HuH-7 (cell line): ENCODE results near the gene CPTP.
"Not testable (repeated sequence)": the region's sequence is repeated elsewhere in the genome, so short reads cannot be mapped to it uniquely, and the experiment has no call there.

ENCODE experiments used
- DNase-seq: peaks from one replicate; pipeline ENCODE4 v3.0.0; 2011; ENCODE audit warnings: low spot score

The CPTP gene

DNA sequence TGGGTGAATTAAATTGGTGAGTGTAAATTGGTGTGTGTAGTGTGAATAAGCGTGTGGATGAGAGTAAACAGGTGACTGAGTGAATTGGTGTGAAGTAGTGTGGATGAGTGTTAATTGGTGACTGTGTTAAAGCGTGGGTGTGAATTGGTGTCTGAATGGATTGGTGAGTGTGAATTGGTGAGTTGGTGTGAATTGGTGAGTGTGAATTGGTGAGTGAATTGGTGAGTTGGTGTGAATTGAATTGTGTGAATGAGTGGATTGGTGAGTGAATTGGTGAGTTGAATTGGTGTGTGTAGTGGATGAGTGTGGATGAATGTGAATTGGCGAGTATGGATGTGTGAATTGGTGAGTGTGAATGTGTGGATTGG lies 42.1 kb downstream of the CPTP start:
- DNase-seq, result no peak

DNA sequence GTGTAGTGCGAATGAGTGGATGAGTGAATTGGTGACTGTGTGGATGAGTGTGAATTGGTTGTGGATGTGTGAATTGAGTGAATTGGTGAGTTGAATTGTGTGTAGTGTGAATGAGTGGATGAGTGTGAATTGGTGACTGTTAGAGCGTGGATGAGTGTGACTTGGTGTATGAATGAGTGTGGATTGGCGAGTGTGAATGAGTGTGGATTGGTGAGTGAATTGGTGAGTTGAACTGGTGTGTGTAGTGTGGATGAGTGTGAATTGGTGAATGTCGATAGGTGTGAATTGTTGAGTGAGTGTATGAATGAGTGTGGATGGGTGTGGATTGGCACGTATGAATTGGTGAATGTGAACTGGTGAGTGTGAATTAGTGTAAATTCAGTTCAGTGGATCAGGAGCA lies 42.7 kb downstream of the CPTP start:
- DNase-seq, result no peak

DNA sequence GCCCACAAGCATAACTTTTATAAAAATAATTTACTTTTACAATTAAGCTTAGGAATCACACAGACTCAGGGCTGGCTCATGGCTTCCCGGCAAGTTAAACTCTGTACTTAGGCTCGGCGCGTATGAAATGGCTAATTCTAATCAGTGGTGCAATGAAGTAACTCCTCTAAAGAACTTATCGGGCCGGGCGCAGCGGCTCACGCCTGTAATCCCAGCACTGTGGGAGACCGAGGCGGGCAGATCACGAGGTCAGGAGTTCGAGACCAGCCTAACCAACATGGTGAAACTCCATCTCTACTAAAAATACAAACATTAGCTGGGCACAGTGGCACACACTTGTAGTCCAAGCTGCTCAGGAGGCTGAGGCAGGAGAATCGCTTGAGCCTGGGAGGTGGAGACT lies 45.5 kb downstream of the CPTP start:
- not testable (repeated sequence) for DNase-seq

DNA sequence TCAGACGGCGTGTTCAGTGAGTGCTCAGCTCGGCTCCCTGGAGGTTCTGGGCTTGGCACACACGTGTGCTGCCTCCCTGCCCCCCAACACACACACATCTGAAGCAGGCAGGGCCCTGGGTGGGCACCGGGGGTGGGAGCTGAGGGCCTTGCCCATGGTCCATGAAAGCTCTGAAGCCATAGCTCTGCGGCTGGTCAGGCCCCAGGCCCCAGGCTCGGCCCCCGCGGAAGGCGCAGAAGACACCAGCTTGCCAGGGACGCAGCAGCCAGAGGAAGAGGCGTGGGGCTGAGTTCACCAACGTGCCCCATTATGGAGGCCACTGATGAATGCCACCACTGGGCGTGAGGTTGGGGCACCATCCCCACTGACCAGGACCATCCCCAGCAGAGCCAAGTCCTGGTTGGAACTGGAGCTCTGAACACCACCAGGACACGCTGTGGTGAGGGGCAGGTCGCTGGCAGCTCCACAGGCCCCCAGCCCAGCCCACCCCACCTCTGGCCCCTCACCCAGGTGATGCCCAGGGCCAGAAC lies 46.2 kb downstream of the CPTP start:
- DNase-seq, result no peak

DNA sequence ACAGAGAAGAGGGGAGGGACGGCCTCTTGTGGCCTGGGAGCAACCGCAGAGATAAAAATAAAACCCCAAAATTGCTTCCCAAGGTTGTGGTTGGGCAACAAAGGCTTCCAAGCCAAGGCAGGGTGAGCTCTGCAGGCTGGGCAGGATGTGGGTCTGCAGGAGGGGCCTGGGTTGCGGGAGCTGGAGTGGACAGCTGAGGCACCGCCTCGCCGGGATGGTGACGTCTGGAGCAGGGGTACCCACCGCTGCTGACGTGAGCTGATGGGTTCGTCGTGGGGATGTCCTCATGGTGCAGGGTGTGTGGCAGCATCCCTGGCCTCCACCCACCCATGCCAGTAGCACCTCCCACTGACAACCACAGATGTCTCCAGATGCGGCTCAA lies 46.8 kb downstream of the CPTP start:
- no peak for DNase-seq

DNA sequence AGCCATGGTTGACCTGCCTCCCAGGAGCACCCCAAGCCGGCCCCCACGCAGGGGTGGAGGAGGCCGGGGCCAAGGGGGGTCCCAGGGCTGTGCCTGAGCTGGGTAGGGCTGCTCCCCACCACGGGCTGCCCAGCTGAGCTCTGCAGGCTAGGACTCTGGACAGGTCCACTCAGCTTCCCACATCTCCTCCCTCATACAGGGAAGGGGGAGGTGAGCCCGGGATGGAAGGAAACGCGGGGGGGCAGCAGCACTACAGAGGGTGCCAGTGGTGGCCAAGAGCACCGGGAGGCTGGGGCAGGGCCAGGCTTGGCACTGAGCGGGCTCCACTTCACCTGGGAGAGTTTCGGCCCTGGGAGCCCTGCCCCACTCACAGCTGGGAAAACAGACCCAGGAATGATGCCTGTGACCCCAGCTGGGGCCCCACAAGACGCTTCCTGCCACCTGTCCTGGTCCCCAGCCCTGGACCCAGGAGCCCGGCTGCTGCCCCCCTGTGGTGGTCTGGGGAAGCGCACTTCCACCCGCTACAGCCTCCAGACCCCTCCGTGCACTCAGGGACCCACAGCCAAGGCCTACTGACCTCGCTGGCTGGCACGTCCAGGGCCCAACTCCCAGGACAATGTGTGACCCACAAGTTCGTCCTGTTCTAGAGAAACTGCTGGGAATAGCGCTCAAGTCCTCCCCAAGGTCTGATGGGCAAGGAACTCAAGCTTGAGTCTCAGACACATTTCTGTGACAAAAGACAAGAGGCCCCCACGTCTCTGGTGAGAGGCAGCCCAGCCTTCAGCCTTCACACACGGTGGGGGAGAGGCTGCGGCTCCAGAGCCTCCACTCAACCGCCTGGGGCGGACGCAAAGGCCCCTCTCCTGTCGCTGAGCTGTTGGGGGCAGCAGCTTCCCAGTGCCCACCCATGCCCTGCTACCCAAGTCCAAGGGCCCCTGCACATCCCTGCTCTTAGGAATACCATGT lies 47.4 kb downstream of the CPTP start:
- peak; percentile 96 for DNase-seq

DNA sequence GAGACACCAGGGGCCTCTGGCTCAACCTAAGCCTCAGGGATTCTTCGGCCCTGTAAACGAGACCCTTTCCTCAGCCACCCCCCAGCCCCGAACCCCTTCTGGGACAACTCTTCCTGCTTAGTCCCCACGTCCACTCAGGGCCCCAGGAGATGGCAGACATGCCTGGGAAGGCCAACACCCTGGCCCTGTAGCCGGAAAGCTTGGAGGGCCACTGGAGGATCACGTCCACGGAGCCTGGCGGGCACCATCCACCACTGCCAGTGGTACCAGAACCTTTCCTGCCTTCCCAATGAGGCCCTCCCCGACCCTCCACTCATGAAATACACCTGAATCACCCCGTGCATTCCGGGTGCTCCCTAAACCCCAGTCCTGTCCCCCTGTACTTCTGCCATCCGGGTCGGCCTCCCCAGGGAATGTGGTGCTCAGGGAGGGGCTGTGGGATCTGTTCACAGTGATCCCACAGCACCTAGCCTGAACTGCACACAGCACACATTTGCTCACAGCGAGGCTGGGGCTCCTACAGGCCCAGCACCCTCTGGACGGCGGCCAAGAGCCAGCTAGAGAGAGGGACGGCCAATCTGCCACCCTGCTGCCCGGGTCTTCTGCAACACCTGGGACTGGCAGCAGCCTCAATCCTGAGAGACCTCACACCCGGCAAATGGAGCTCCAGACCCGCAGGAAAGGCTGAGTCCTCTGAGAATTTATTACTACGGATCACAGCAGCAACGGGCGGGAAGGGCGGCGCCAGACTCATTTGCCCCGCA lies 48.6 kb downstream of the CPTP start:
- no peak for DNase-seq

DNA sequence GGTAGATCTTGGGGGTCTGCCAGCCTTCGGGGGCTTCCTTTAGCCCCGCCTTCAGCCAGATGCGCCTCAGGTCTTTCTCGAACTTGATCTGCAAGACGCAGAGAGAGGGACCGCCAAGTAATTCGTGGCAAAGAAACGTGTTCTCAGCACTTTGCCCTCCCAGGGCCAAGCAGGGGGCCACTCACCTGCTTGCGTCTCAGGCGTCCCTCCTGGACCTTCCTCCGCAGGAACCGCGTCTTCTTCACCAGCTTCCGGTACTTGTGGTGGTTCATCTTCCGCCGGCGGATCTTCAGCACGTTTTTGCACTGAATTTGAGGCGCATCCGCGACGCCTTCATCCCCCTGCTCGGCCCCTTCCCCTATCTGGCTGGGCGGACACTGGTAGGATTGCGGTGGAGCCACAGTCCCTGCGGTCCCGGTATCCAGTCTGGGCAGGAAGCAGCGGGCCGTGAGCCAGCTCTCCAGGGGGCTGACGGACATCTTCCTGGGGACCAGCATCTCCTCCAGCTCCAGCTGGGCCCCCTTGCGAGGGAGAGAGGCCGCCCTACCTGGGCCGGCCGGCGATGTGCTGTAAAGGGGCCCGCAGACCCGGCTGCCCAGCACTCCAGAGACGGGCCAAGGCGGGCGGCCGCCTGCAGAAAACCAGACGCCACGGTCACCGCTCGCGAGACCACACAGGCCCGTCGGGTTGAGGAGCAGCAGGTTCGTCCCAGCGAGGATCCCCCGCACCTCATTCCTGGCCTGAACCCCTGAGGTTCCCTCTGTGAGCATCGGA lies 49.4 kb downstream of the CPTP start:
- no peak for DNase-seq

DNA sequence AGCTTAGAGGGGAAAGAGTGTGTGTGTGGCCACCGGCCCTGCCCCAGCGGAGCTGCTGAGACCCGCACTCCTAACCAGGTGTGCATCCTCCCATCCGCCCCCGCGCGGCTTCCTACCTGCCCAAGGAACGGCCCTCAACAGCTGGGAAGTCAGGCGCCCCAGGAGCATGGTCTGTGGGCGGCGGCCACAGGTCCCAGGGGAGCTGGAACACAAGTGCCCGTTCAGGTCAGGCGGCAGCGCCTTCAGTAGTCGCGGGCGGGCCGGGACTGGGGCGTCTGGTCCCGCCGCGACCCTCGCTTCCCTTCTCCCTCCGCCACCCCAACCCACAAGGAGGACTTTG lies 50.0 kb downstream of the CPTP start:
- no peak for DNase-seq

DNA sequence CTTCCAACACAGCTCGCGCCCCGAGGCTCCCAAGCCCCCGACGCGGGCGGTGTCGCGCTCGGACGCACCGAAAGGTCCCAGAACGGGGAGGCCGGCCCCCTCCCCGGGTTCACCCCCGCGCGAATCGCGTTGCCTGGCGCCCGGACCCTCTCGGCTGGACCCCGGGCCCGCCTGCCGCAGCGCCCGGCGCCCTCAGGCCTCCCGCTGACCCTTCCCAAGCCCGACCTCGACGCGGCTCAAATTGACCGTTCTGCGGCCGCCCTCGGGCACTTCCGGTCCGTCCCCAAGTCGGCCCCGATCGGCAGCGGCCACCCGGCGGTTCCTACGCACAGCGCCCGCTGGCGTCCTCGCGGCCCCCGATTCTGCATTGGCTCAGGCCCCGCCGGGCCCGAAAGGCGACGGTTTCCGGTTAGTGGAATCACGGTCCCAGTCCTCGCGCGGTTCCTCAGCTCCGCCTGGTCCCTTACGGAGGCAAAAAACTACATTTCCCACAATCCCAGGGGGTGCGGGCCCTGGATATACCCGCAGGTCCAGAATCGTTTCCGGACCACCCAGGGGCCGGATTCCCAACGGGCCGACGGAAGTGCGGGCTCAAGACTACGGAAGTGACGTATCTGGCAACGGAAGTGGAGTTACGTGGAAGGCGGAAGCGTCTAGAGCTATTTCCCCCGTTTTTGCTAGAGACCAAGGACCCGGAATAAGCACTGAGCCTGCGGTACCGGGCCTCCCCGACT lies 50.5 kb downstream of the CPTP start, which contains the start of gene AURKAIP1:
Gene AURKAIP1, minus strand, starts transcription at position 279 of the 734 bp plus-strand sequence. CDS start 451 bp downstream, outside the sequence.
- DNase-seq, result peak; percentile 98

DNA sequence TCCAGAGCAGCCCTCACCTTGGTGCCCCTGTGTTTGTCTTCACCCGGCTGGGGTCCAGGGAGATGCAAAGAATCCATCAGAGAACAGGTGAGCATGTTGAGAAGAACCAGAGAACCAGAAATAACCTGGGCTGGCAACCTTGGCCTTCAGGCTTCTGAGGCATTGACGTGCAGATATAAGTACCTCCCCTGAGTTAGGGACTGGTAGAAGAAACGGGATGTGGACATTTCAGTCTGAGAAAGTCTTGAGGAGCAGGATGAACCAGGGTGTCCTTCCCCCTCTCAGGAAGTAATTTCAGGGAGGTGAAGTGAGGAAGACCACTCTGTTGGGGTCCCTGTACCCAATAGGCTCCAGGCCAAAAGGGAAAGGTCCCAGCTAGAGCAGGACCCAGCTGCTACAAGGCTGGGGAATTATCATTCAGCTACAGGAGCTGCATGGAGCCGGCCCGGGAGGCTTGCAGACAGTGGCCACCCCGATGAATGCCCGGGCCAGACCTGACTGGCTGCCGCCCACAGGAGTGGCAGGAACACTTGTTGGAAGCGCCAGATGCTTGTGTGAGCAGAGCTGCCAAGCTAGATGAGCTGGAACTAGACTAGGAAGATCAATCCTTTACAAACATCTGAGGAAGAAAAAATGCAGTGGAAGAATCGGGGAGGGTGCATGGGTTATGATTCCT lies 52.1 kb downstream of the CPTP start:
- no peak for DNase-seq

DNA sequence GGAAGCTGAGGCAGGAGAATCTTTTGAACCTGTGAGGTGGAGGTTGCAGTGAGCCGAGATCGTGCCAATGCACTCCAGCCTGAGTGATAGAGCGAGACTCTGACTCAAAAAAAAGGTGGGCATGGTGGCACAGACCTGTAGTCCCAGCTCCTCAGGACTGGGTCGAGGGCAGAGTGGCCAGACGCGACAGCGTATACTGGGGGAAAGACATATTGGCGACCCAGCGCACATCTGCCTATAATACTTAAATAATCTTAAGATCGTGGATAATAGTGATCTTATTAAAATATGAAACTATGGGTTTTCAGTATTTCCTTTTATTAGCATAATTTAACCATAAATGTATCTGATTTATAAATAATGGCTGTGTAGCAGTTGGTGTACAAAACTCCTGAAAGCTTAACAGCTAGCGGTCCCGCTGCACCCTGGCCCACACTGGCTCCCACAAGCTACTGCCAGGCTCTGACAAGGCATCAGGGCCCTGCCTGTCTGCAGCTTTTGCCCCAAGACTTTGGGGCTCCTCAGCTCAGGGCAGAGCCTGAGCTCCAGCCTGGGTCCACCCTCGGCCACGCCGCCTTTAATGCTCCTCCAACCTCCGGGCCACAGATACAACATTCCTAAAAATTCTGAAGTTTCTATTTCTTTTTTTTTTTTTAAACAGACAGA lies 53.1 kb downstream of the CPTP start:
- no peak for DNase-seq
